Measurements from ENCODE around the gene MYL9.

The MYL9 gene

GRCh38 chr20:36526521-36527011, 14.8 kb upstream of the MYL9 start:
- no peak for DNase-seq

GRCh38 chr20:36527331-36528125, 13.8 kb upstream of the MYL9 start:
- DNase-seq: no peak

- DNase-seq: no peak
Observed at GRCh38 chr20:36528176-36528874, 13.0 kb upstream of the MYL9 start.

- DNase-seq: no peak
Observed at GRCh38 chr20:36528875-36529417, 12.4 kb upstream of the MYL9 start.

- DNase-seq: no peak
Observed at GRCh38 chr20:36532388-36532787, 8.9 kb upstream of the MYL9 start.

GRCh38 chr20:36532822-36533221, 8.5 kb upstream of the MYL9 start:
- no peak for DNase-seq

GRCh38 chr20:36538026-36538722, 3.1 kb upstream of the MYL9 start:
- DNase-seq: no peak

- DNase-seq: no peak
Observed at GRCh38 chr20:36540551-36541211, 638 bp upstream of the MYL9 start.

- DNase-seq: no peak
Observed at GRCh38 chr20:36541768-36542488, 609 bp downstream of the MYL9 start.

- no peak for DNase-seq
Observed at GRCh38 chr20:36542516-36543183, 1.3 kb downstream of the MYL9 start.

- DNase-seq: no peak
Observed at GRCh38 chr20:36543184-36544133, 2.1 kb downstream of the MYL9 start.

- no peak for DNase-seq
Observed at GRCh38 chr20:36544134-36545018, 3.1 kb downstream of the MYL9 start.

GRCh38 chr20:36546111-36546736, 4.9 kb downstream of the MYL9 start:
- DNase-seq: no peak

GRCh38 chr20:36547186-36548005, 6.1 kb downstream of the MYL9 start:
- DNase-seq: no peak

GRCh38 chr20:36548006-36548315, 6.6 kb downstream of the MYL9 start:
- DNase-seq: no peak

- no peak for DNase-seq
Observed at GRCh38 chr20:36548704-36549627, 7.6 kb downstream of the MYL9 start.

- no peak for DNase-seq
Observed at GRCh38 chr20:36549628-36549941, 8.3 kb downstream of the MYL9 start.

All from CD4-positive, alpha-beta T cell treated with Interferon alpha-2 for 1 hour (primary cell).